HG03469 (cell line): ENCODE measurements around the gene SEMA4D.

Experiments
- ATAC-seq: cut with Tn5 transposase; IDR thresholded peaks from one replicate; pipeline ENCODE4 v1.9.1; 2021; ENCODE audit warnings: mild to moderate bottlenecking, moderate library complexity, moderate number of reproducible peaks; ENCODE audit not compliant: unreplicated experiment

The SEMA4D gene

GRCh38 chr9:89466451-89467277 is 31.2 kb downstream of the SEMA4D start:
- peak; percentile 29 for ATAC-seq

- ATAC-seq: no peak
Observed at GRCh38 chr9:89465726-89466308, 32.1 kb downstream of the SEMA4D start.

GRCh38 chr9:89465001-89465451 is 32.9 kb downstream of the SEMA4D start:
- ATAC-seq: no peak

- ATAC-seq: peak; percentile 23
Observed at GRCh38 chr9:89464300-89464901, 33.5 kb downstream of the SEMA4D start.

- no peak for ATAC-seq
Observed at GRCh38 chr9:89462817-89463683, 34.9 kb downstream of the SEMA4D start.

- ATAC-seq: no peak
Observed at GRCh38 chr9:89462199-89462598, 35.7 kb downstream of the SEMA4D start.

- ATAC-seq: no peak
Observed at GRCh38 chr9:89461265-89461664, 36.6 kb downstream of the SEMA4D start.

GRCh38 chr9:89460551-89460950 is 37.4 kb downstream of the SEMA4D start:
- ATAC-seq: no peak

- ATAC-seq: no peak
Observed at GRCh38 chr9:89458768-89459496, 39.0 kb downstream of the SEMA4D start.

GRCh38 chr9:89457376-89457855 is 40.5 kb downstream of the SEMA4D start:
- ATAC-seq: no peak

- no peak for ATAC-seq
Observed at GRCh38 chr9:89455356-89455824, 42.5 kb downstream of the SEMA4D start.

- no peak for ATAC-seq
Observed at GRCh38 chr9:89454498-89455355, 43.2 kb downstream of the SEMA4D start.

GRCh38 chr9:89453452-89453851 is 44.5 kb downstream of the SEMA4D start:
- no peak for ATAC-seq

- ATAC-seq: no peak
Observed at GRCh38 chr9:89452561-89452960, 45.4 kb downstream of the SEMA4D start.

GRCh38 chr9:89450213-89450612 is 47.7 kb downstream of the SEMA4D start:
- no peak for ATAC-seq

GRCh38 chr9:89449261-89449671 is 48.6 kb downstream of the SEMA4D start:
- ATAC-seq: no peak

GRCh38 chr9:89448821-89449220 is 49.1 kb downstream of the SEMA4D start:
- ATAC-seq: no peak

GRCh38 chr9:89448381-89448780 is 49.5 kb downstream of the SEMA4D start:
- no peak for ATAC-seq

GRCh38 chr9:89447416-89447815 is 50.5 kb downstream of the SEMA4D start:
- ATAC-seq: no peak
